T-helper 9 cell (primary cell): ENCODE measurements around the gene SUPT6H.
A peak's percentile ranks its signal among the peaks of the same experiment; 100 is the strongest.

Experiments used
- DNase-seq: peaks from one replicate; pipeline ENCODE4 v3.0.0-alpha.2; 2020
- total RNA-seq, 2 donors: gene quantifications; one replicate each; lab custom pipeline; 2026; lab: John Stamatoyannopoulos, UW

Gene SUPT6H
- 187 to 194 reads per million in 2 donors for total RNA-seq

DNA sequence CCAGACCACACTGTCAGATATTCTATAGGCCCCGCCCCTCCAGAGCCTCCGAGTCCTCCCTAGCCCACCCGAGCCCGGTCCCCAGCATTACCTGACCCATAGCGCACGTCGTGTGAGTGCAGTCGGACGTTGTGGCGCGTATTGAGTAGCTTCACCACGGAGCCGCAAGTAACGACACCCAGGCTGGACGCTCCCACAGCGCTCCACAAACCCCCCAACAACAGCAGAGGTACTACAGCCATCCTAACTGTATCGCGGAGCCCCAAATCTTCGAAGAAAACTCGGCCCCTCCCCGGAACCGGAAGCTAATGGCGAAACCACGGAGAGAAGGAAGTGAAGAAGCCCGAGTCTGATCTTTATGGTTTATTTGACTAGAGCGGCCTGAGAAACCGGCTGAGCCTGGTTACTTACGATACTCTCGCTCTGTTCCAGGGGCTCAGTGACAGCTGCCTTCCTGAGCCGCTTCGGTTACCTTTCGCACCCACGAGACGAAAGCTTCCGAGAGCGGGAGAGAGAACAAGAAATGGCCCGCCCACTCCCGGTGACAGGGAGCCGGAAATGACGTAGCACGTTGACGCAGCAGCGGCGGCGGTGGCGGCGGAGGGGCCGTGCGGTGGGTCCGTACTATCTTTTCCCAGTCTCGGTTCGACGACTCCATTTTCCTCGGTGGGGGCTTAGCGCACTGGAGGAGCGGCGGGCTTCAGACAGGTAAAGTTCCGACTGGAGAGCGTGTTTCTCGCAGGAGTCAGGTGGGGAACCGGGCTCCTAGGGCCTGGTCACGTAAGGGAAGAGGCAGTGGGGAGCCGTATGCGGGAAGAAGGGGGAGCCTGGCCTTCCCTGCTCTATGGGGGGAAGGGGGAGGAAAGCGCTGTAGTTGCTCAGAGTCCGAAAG, at the start of gene SUPT6H, which contains the start of gene SDF2:
SUPT6H (plus strand) TSS at position 571 of the 892 bp plus-strand sequence. CDS start 11,197 bp downstream, outside the sequence.
SDF2 (minus strand) TSS at position 272 of the 892 bp plus-strand sequence; CDS start at position 242, 30 bp downstream.
- peak; percentile 95 for DNase-seq

DNA sequence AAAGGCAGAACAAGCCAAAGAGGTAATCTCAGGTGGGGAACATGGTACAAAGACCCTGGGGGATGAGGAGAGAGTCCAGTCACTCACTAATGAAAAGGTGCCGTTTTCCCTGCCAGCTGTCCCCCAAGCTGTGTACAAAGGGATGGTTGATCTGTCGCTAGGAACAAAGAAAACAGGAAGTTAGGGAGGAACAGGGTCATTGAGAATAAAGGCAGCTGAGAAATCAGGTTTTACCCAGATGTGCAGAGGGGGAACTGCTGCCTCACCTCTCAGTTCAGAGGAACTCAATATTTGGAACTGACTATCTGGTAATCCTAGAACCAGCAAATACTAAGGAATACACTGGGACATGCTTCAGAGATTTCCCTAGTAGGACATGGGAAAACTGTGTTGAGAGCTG, 49.5 kb upstream of the SUPT6H start:
- DNase-seq, result no peak

DNA sequence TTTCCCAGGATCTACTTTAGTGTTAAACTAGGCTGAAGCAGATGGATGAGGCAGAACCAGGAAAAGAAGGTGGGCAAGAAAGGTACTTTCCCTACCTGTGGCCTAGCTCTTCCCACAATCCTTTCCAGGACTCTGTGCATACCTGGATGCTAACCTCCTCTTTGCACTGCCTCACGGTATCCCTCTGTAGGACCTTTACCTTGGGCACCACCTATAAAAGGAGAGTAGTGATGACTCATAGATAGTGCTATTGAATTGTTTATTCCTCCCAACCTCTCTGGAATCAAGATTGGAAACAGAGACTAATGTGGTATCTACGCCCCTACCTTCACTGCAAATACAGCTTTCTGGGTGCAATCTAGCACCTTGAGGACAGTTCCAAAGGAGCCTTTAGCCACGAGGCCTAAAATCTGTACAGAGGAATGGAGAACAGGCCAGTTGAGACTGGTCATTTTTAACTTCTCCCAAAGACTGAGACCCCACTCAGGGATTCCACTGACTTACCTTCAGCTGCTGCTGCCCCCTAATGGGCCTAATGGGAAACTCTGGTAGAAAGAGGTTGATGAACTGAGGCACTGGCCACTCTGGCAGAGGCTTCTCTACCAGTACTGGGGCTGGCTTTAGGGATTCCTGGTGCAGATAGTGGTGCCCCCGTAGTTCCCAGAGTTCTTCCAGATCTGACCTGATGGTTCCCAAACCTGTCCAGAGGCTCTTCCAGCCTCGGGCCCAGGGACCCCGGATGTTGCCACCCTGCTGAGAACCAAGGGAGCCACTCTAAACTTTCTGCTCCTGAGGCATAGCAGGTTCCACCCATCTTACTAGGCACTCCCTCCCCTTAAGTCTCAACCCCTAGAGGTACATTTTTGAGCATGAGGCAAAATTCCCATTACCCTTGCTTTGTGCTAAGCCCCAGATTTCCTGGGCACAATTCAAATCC, 48.8 kb upstream of the SUPT6H start:
- DNase-seq, result peak; percentile 16

DNA sequence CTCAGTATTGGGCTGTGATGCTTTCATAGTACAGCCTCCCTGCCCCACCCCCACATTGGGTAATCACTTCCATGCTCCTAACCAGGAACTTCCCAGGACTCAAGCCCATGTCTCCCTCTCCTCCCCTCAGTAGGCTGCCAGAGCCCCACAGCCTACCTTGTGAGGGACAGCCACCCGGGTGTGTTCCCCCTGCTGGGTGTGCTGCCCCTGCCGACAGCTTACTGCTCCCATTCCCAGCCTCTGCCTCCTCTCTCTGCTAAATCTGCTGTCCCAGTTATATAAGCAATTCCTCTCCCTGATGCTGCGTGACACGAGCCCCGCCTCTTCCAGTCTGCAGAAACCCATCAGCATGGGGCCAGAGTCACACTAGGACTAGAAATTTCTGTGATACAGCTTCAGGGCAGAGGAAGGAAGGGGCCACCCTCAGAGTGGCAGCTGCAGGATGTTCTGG, 48.0 kb upstream of the SUPT6H start, which contains the start of gene RSKR:
RSKR (minus strand) TSS at position 255 of the 451 bp plus-strand sequence; CDS start at position 231, 24 bp downstream.
- DNase-seq, result no peak

DNA sequence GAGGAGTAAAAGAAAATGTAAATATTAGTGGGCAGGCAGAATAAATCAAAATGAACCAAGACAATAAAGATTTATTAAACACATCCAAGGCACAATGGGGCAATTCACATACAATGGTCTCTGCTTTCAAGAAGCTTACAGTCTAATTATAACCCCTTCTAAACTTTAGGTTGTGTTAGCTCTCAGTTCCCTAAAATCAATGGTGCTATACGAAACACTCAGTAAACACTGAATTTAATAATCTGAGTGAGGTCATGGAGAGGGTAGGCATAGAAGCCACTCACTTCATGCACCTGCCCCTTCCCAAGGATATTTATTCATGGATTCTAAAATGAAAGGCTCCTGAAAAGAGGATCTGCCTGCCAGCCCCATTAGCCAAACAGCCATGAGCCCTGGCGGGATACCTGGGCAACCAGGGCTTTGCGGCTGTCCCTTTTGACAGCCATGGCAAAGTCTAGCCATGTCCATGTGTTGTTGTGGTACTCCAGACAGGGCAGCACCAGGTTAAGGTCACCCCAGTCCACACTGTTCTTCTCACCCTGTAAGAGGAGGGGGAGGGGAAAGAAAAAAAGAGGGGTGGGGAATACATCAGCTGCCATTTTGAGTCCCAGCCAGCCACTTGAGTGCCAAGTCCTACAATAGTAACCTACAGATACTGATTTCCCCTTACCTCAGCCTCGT, 46.6 kb upstream of the SUPT6H start:
- DNase-seq, result no peak

DNA sequence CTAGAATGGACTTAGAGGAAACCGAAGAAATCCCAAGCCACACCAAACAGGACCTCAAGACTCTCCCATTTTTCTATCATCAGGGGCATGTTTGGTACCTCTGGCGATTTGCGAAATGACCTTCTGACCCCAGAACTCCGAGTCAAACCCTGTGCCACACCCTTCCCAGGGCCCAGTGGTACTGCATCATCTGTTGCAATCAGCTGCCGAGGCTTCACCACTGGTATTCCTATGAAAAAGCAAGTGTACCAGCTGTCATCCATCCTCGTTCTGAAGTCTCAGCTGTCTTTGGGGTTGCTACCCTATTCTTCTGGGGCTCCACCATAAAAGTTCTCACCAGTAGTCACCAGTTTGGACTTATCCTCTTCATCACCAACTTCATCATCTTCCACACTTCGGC, 45.7 kb upstream of the SUPT6H start:
- DNase-seq, result no peak

DNA sequence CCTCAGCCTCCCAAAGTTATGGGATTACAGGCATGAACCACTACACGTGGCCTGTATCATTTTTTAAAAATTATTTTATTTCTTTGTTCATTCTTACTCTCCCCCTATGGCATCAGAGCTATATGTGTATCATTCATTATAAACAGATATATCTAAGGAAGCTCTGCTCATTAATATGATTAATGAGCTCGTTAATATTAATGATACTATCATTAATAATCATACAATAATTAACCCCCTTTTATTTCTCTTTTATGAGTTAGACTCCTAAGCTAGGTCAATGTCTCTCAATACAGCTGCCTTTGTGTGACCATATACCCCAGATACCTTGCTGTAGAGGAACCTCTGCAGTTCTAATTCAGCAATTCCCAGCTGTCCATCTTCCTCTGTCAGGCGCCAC, 43.5 kb upstream of the SUPT6H start:
- no peak for DNase-seq

DNA sequence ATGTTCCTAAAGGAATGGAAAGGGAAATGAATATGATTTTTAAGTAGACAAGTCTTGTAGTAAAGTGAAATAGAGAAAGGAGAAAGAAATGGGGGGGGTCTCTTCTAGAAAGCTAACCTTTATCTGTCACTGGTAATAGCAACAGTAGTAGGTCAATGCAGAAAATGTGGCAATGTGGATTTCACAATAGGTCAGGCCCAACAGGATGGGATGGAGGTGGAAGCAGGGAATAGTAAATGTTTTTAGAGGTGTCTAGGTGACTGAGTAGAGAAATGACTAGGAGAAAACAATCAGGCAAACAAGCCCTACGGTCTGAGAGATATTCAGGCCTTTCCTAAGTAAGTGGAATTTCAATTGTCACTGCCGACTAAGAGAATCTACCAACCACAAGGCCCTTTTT, 42.0 kb upstream of the SUPT6H start:
- DNase-seq, result no peak

DNA sequence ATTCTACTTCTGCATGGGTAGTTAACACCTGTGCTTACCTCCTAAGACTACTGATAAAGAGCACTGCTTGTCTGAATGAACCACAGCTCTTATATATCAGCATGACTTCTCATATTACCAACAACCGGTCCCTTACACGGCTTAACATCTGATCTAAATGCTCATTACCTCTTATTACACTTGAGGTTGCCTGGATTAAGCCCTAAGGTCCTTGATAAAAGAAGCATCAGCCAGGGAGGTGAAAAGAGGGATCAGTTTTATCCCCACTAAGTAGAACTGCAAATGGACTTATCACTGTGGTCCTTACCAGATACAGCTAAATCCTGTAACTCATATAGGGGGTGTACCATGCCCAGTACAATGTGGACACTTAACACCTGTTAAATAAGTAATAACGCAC, 39.8 kb upstream of the SUPT6H start:
- DNase-seq, result no peak

DNA sequence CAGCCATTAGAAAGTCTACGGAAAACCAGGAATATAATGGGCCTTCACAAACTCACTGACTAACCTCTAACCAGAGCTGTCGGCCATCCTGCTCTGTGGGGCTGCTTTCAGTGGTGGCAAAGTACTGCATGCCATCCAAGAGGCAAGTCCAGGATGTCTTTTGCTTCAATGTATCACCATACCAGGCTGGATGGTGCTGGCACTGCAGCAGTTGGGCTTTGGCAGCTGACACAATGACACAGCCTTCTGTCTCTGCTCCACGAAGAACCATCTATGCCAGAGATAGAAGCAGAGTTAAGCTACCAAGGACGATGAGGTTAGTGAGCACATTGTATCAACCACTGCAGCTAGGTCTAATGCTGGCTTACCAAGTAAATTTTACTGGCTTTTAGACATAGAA, 38.3 kb upstream of the SUPT6H start:
- DNase-seq, result no peak

DNA sequence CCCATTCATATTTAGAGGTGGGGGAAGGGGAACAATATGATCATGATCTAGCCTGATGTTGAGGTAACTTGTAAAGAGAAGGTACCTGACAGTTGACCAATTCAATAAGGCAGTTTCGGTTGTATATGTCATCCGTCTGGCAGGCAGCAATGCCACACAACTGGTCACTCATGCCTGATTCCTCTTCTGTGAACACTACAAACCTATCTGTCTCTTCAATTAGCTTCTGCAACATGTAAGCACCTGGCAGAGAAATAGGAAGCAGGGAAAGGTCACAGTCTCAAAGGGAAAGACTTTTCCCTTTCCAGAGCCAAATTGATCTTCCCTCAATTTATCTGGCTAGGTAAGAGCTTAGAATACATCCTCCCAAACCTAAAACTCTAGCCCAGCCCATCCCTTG, 37.9 kb upstream of the SUPT6H start:
- DNase-seq, result no peak

DNA sequence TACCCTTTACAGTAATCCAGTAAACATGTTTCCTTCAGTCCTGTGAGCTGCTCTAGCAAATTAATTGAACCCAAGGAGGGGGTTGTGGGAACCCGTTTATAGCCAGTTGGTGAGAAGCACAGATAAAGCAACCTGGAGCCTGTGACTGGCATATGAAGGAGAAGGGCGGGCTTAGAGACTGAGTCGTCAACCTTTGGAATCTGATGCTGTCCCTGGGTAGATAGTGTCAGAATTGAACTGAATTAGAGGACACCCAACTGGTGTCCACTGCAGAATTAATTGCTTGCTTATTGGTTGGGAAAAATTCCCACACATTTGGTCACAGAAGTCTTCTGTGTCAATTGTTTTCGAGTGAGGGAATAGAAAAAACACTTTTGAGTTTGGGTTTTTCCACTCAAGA, 35.2 kb upstream of the SUPT6H start:
- DNase-seq, result no peak

DNA sequence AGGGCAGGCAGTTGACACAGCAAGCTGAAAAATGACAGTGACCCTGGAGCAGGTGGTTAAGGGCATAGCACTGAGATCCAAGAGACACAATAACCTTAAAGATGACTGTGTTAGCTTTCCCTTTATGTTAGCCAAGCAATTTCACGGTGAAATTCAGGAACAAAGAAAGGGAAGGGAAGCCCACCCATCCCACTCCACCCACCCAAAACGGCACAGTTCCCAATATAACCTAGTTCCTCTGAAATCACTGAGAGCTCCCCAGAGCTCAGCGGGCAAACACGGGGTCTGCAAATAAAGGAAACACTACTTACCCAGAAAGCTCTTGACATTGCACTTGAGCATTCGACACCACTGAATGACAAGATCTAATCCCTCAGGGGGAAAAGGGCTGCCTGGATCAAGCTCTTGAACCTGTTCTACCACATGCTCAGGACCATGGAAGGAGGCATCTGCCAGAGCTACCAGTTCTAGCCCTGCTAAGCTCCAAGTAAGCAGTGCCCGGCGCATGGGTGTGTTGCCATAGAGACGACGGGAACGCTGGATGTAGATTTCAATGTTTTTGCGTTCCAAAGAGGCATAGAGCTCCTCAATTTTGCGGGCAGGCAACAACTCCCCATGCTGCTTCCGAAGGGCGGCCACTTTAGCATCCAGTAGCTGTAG, 27.7 kb upstream of the SUPT6H start:
- DNase-seq, result no peak

DNA sequence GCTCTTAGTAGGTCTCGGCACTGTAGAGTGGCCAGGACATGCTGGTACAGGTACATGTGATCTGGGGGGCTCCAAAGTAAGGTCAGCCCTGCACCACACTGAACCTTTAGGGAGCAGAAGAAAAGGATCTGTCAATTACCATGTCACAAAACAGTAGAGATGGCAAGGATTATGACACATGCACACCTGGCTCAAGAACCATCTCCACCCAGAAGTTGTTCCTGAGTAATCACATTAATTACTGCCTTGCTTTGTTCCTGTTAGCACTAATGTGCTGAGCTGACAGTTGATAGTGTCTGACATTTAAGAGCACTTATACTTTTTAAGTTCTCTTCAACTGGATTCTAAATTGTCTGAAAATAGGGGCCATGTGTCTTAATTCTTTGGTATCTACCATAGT, 26.5 kb upstream of the SUPT6H start:
- no peak for DNase-seq

DNA sequence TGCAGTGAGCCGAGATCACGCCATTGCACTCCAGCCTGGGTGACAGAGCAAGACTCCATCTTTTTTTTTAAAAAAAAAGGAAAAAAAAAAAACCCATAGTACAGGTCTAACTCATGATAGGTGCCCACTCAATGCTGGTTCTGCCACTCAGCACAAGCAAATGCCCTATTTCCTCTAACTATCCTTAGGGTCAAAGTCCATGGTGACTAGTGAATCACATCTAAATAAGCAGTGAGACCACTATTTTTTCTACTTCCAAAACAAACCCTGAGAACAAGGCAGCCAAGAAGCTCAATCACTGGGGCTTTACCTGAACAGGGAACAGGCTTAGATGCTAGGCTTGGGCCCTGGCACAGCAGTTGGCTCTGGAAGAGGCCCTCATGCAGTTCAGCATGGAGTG, 20.4 kb upstream of the SUPT6H start:
- no peak for DNase-seq

DNA sequence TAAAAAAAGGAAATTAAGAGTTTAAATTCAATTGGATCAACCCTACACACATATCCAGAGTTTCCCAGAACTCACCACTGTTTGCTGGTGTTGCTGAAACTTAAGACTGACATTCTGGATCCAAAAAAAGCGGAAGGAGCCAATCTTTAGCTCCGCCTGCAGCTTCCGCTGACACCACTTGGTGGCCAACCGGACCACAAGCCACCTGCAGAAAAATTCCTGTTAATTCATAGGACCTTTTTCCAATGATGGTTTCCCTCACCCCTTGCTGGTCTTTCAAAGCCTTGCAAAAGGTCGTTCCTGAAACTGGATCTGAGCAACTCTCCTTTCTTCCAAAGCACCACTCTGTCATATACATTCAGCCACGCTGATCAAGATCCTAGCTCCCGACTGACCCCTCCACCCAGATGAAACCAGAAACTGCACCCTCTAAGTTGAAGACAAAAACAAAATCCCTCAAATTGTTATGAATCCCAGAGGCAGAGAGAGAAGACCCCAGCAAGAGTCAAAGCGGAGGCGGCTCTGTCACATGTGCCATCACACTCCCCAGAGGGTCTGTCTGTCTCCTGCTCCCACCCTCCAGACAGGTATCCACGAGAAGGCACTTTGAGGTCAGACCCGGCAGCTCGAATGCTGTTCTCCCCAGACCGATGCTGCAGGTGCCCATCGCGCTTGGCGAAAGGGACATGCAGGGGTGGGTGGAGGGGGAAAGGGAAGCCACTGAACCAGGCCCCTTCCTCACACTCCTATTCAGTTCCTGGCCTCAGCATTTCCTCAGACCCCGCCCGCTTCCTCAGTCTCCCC, 17.8 kb upstream of the SUPT6H start:
- no peak for DNase-seq

DNA sequence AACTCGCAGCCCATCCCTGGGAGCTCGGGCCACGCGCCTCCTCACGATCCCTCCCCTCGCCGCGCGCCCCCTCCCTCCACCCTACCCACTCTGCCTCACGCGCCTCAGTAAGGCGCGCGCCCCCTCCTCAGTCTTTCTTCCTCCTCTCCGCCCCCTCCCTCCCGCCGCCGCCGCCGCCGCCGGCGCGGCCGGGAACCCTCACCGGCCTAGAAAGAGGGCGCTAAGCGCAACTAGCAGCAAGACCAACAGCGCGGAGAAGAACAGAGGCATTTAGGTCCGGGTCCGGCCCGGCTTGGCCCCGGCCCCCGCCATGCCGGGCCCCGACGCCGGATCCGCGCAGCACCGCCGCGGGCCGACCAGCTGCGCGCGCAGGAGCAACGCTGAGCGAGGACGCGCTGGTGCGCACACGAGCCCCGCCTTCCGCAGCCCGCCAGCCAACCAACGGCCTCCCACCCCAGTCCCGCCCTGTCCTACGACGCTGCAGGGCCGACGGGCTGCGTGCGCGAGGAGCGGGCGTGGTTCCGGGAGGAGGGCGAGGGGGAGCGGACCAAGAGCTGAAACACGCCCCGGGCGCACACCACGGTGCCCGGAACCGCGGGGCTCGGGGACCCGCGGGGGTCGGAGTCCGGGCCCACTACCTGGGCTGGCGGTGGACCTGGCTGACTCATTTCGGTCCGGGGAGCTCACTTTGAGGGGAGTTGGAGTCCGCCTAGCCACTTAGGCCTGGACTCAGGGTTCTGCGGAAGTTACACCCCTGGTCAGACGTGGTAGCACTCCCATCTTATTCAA, 17.0 kb upstream of the SUPT6H start, which contains the start of gene BLTP2:
BLTP2 (minus strand) TSS at position 372 of the 789 bp plus-strand sequence; CDS start at position 270, 102 bp downstream.
- peak; percentile 91 for DNase-seq

DNA sequence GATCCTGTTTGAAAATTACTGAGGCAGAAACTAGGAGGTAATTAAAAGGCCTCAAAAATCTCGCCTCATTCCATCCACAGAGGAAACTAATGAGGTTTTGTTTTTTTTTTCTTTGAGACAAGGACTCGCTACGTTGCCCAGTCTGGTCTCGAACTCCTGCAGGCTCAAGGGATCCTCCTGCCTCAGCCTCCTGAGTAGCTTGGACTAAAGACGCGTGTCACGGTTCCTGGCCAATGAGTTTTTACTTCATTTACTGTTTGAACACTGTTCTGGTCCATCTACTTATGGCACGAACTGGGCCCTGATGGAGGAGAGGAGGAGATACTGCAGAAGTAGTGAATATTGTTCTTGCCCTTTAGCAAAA, 16.4 kb upstream of the SUPT6H start:
- DNase-seq, result no peak

DNA sequence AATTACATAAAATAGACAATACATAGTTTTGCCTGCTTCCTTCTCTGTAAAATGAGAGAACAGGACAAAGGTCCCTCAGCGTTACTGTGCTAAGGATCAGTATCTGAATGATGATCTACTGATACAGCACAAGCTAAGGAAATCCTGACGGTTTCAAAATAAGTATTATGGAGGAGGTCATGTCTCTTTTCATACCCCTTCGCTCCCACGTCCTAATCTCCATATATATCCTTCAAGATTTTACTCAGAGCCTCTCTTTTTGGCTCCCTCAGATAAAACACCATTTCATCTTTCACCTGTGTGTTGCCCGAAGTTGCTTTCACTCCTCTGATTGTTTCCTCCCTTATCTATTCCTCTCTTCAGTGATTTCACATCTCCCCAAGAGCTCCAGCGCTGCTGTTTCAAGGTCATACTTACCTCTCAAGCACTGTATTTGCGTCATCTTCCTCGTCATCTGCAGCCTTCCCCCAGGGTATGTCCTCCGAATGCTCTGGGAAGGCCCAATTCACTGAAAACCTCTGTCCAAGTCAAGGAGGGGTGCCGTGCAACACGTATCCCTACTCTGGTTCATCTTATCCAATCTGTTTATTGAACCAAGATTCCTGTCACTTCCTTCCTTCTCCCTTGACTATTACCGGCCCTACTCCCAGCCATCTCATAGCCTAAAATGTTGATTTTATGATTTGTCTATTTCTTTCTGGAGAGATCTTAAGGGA, 15.8 kb upstream of the SUPT6H start:
- DNase-seq, result no peak

DNA sequence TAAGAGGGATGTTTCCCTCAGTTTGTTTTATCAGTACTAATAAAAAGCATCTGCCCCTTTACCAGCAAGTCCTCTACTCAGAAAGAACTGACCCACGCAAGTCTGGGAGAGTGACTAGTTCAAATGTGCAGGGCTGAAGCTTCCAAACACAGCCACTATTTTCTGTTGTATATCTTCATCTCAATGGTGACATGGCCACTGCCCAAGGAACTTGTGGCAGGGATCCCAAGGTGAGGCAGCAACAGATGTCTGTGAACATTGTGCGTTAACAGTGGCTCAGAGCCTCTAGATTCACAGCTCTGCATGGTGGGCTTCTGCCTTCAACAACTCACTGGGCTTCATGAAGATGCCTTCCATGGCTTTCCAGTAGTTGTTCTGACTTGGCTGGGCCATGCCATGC, 13.3 kb upstream of the SUPT6H start:
- no peak for DNase-seq
